Lower leg skin (tissue), 3 donors: Measurements from ENCODE around the gene PDE6B.

Experiments
- POLR2A ChIP-seq, 2 donors: fragments of 450-650 bp; IDR thresholded peaks; one replicate each; pipeline ENCODE4 v1.6.1; 2016 to 2017; ENCODE audit warnings: antibody characterized with exemption in 2 of 2, mild to moderate bottlenecking in 1 of 2, moderate library complexity in 1 of 2
- TF ChIP-seq, protein P1 (sequence below), 3 donors: fragments of 450-650 bp; IDR thresholded peaks; one replicate each; pipeline ENCODE4 v1.5.1; 2016; ENCODE audit warnings: antibody characterized with exemption in 3 of 3, mild to moderate bottlenecking in 3 of 3, moderate library complexity in 2 of 3

GRCh38 chr4:661231-661630 is 35.9 kb downstream of the PDE6B start:
- TF ChIP-seq POLR2A (IDR thresholded peaks at IDR 0.05), result no peak
- TF ChIP-seq, protein P1, sequence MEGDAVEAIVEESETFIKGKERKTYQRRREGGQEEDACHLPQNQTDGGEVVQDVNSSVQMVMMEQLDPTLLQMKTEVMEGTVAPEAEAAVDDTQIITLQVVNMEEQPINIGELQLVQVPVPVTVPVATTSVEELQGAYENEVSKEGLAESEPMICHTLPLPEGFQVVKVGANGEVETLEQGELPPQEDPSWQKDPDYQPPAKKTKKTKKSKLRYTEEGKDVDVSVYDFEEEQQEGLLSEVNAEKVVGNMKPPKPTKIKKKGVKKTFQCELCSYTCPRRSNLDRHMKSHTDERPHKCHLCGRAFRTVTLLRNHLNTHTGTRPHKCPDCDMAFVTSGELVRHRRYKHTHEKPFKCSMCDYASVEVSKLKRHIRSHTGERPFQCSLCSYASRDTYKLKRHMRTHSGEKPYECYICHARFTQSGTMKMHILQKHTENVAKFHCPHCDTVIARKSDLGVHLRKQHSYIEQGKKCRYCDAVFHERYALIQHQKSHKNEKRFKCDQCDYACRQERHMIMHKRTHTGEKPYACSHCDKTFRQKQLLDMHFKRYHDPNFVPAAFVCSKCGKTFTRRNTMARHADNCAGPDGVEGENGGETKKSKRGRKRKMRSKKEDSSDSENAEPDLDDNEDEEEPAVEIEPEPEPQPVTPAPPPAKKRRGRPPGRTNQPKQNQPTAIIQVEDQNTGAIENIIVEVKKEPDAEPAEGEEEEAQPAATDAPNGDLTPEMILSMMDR (IDR thresholded peaks at IDR 0.05), result no peak
